Progenitor cell of endocrine pancreas (in vitro differentiated cells): ENCODE measurements around the gene UBL3. TPM values are rescaled to one million over a fixed set of nuclear protein-coding genes. Genes with fewer than 3 reads are reported as not detected.
A peak's percentile ranks its signal among the peaks of the same experiment; 100 is the strongest.

Source experiments
- DNase-seq: peaks from one replicate; pipeline ENCODE4 v3.0.0; 2021; ENCODE audit warnings: low spot score; ENCODE audit not compliant: unreplicated experiment
- H3K27ac Mint-ChIP-seq: 2 replicates; pipeline ENCODE4 v1.8.0; 2021; ENCODE audit warnings: mild to moderate bottlenecking, moderate library complexity, mixed read lengths
- H3K27me3 Mint-ChIP-seq: 2 replicates; pipeline ENCODE4 v1.8.0; 2021; ENCODE audit warnings: mixed read lengths
- H3K36me3 Mint-ChIP-seq: 2 replicates; pipeline ENCODE4 v1.8.0; 2022; ENCODE audit warnings: mixed read lengths; ENCODE audit not compliant: insufficient read depth
- H3K4me1 Mint-ChIP-seq: 2 replicates; pipeline ENCODE4 v1.8.0; 2021; ENCODE audit warnings: low read depth, mixed read lengths
- H3K4me3 Mint-ChIP-seq: 2 replicates; pipeline ENCODE4 v1.8.0; 2021; ENCODE audit warnings: low read depth, mild to moderate bottlenecking, moderate library complexity, mixed read lengths
- H3K9me3 Mint-ChIP-seq: 2 replicates; pipeline ENCODE4 v1.8.0; 2021; ENCODE audit warnings: low read depth, mixed read lengths
- total RNA-seq: library from RNA; stranded (reverse); gene quantifications from 2 replicates; pipeline ENCODE4 v1.2.1, GENCODE V29; 2021
- TF ChIP-seq, protein P1 (sequence below): fragments of 200-600 bp; sonication (generic); IDR thresholded peaks from one replicate; pipeline ENCODE4 v1.5.0; 2021; ENCODE audit warnings: antibody characterized with exemption, mild to moderate bottlenecking; ENCODE audit not compliant: unreplicated experiment

The UBL3 gene
- total RNA-seq, 1 donor from 2014 or later, result 36.0 TPM

DNA sequence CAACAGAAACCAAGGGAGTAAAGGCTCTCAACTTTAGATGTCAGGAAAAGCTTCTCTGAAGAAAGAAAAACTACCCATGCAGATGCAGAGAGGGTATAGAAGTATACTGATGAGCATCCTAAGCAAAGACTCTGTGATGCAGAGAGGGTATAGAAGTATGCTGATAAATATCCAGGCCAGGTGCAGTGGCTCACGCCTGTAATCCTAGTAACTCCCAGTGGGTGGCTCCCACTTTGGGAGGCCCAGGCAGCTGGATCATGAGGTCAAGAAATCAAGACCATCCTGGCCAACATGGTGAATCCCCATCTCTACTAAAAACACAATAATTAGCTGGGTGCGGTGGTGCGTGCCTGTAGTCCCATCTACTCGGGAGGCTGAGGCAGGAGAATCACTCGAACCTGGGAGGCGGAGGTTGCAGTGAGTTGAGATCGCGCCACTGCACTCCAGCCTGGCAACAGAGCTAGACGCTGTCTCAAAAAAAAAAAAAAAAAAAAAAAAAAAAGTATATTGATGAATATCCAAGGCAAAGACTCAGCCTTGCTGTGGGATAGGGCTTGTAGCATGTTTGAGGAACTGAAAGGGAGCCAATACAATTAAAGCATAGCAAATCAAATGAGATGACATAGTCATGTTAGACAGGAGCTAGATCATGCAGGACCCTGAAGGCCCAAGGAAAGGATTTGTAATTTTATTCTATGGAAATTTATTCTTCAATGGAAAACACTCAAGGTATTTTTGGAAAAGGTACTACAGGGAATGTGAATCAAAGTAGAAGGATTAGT, 14.9 kb downstream of the UBL3 start:
- TF ChIP-seq, protein P1, sequence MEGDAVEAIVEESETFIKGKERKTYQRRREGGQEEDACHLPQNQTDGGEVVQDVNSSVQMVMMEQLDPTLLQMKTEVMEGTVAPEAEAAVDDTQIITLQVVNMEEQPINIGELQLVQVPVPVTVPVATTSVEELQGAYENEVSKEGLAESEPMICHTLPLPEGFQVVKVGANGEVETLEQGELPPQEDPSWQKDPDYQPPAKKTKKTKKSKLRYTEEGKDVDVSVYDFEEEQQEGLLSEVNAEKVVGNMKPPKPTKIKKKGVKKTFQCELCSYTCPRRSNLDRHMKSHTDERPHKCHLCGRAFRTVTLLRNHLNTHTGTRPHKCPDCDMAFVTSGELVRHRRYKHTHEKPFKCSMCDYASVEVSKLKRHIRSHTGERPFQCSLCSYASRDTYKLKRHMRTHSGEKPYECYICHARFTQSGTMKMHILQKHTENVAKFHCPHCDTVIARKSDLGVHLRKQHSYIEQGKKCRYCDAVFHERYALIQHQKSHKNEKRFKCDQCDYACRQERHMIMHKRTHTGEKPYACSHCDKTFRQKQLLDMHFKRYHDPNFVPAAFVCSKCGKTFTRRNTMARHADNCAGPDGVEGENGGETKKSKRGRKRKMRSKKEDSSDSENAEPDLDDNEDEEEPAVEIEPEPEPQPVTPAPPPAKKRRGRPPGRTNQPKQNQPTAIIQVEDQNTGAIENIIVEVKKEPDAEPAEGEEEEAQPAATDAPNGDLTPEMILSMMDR, result peak; percentile 21
- no peak overlapping the region for H3K4me3 Mint-ChIP-seq
- peaks cover 21% of the 10 kb centered on the region for H3K4me1 Mint-ChIP-seq
- H3K27me3 Mint-ChIP-seq, result no peaks in the 10 kb centered on the region
- H3K9me3 Mint-ChIP-seq, result peaks cover 4% of the 10 kb centered on the region
- no peak for DNase-seq
- H3K27ac Mint-ChIP-seq, result no peak overlapping the region
- H3K36me3 Mint-ChIP-seq, result peaks cover 14% of the 10 kb centered on the region

- H3K27me3 Mint-ChIP-seq, result no peaks in the 10 kb centered on the region
- DNase-seq, result no peak
- TF ChIP-seq, protein P1, result no peak
- peaks cover 13% of the 10 kb centered on the region for H3K9me3 Mint-ChIP-seq
- H3K36me3 Mint-ChIP-seq, result peaks cover 34% of the 10 kb centered on the region
- peak overlapping the region; percentile 29 for H3K27ac Mint-ChIP-seq
- H3K4me3 Mint-ChIP-seq, result no peak overlapping the region
- H3K4me1 Mint-ChIP-seq, result peaks cover 11% of the 10 kb centered on the region
Measured at GRCh38 chr13:29832761-29833298, 17.6 kb downstream of the UBL3 start.

- no peak overlapping the region for H3K27ac Mint-ChIP-seq
- TF ChIP-seq, protein P1, result no peak
- peaks cover 21% of the 10 kb centered on the region for H3K9me3 Mint-ChIP-seq
- H3K36me3 Mint-ChIP-seq, result peaks cover 36% of the 10 kb centered on the region
- H3K4me3 Mint-ChIP-seq, result no peak overlapping the region
- DNase-seq, result no peak
- no peaks in the 10 kb centered on the region for H3K27me3 Mint-ChIP-seq
- H3K4me1 Mint-ChIP-seq, result peaks cover 9% of the 10 kb centered on the region
Measured at GRCh38 chr13:29830000-29830399, 20.4 kb downstream of the UBL3 start.

DNA sequence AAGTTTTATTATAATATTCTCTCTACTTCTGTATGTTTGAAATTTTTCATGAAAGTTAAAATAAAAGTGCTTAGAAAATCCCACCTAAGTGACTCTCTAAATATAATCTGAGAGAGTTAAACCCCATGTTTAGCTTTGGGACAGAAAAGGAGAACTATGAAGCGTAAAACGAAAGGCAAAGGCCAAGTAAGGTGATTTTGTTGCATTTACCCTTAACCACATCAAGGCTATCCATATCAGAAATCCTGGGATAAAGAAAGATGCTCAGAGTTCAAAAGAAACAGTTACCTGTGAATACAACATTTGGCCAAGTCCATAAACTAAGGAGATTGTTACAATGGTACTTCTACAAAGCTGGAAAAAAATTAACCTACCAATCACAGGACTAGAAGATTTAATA, 31.3 kb downstream of the UBL3 start:
- no peak overlapping the region for H3K4me3 Mint-ChIP-seq
- peaks cover 23% of the 10 kb centered on the region for H3K4me1 Mint-ChIP-seq
- no peaks in the 10 kb centered on the region for H3K9me3 Mint-ChIP-seq
- TF ChIP-seq, protein P1, result no peak
- DNase-seq, result no peak
- no peak overlapping the region for H3K27ac Mint-ChIP-seq
- no peaks in the 10 kb centered on the region for H3K27me3 Mint-ChIP-seq
- H3K36me3 Mint-ChIP-seq, result peaks cover 3% of the 10 kb centered on the region

DNA sequence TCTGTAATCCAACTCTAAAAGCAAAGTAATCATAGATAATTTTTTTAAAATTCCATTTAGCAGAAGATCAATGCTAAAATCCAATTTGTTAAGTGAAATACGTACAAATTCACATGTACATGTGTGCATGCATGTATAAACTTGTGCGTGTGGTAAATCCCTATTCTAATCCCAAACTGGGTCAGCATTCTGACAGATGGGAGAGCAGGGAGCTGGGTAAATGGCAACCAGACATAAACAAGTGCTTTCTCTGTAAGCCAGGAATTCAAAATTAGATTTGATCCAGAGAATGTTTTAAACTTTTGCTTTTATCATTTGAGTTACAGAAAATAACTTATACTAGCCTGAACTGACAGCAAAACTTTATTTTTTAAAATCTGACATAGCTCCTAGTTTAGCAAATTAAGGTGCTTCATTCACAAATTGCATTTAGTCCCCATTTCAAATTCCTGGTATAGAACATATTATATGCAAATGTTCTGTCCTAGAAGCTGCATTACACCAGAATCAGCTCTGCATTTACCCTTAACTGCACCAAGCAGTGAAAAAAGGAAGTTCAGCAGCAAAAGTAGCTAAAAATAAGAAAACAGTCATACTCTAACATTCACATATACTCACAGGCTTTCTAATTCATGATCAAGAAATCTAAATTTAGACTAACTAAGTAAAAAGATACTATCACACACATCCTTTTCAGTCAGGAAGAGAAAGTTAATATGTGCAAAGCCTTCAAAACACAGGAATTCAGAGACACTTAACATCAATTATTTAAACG, 32.6 kb downstream of the UBL3 start:
- peaks cover 23% of the 10 kb centered on the region for H3K4me1 Mint-ChIP-seq
- H3K4me3 Mint-ChIP-seq, result no peak overlapping the region
- TF ChIP-seq, protein P1, result no peak
- H3K27ac Mint-ChIP-seq, result peak overlapping the region; percentile 65
- H3K27me3 Mint-ChIP-seq, result no peaks in the 10 kb centered on the region
- no peak for DNase-seq
- no peaks in the 10 kb centered on the region for H3K9me3 Mint-ChIP-seq
- peaks cover 1% of the 10 kb centered on the region for H3K36me3 Mint-ChIP-seq
